CD4-positive, alpha-beta T cell treated with Interleukin-17A for 1 hour (primary cell): ENCODE measurements around the gene ZNF549.

ENCODE experiments used
- DNase-seq: peaks from one replicate; pipeline ENCODE4 v3.0.0-alpha.2; 2020

The ZNF549 gene

GRCh38 chr19:57570707-57571106, 43.6 kb downstream of the ZNF549 start:
- DNase-seq: no peak

- no peak for DNase-seq
Observed at GRCh38 chr19:57572415-57572947, 45.3 kb downstream of the ZNF549 start.

GRCh38 chr19:57576661-57577060, 49.5 kb downstream of the ZNF549 start:
- no peak for DNase-seq

GRCh38 chr19:57578487-57579205, 51.5 kb downstream of the ZNF549 start, which contains the start of gene ZNF416:
ZNF416 (minus strand) TSS chr19:57578911; CDS start chr19:57578704, 207 bp downstream.
- DNase-seq: peak; percentile 99

GRCh38 chr19:57583104-57583520, 56.0 kb downstream of the ZNF549 start:
- no peak for DNase-seq

GRCh38 chr19:57583521-57584416, 56.6 kb downstream of the ZNF549 start, which contains the start of gene ZIK1:
ZIK1 (plus strand) TSS chr19:57584145; CDS start chr19:57584357, 212 bp downstream.
- DNase-seq: peak; percentile 94

GRCh38 chr19:57587529-57587928, 60.4 kb downstream of the ZNF549 start:
- DNase-seq: no peak

GRCh38 chr19:57599377-57599760, 72.2 kb downstream of the ZNF549 start:
- DNase-seq: no peak

- DNase-seq: peak; percentile 90
Observed at GRCh38 chr19:57599761-57600383, 72.7 kb downstream of the ZNF549 start, which contains the start of gene ZNF530. ZNF530 (plus strand) TSS chr19:57599885; CDS start chr19:57604346, 4,461 bp downstream.

- no peak for DNase-seq
Observed at GRCh38 chr19:57606931-57607330, 79.8 kb downstream of the ZNF549 start.
